NCI-H1092 treated with DMSO at 0.1 percent for 48 hours (cell line): ENCODE data around the gene SPTLC2.

ENCODE experiments used
- DNase-seq: peaks from one replicate; lab custom pipeline; 2025; lab: John Stamatoyannopoulos, UW

The SPTLC2 gene

DNA sequence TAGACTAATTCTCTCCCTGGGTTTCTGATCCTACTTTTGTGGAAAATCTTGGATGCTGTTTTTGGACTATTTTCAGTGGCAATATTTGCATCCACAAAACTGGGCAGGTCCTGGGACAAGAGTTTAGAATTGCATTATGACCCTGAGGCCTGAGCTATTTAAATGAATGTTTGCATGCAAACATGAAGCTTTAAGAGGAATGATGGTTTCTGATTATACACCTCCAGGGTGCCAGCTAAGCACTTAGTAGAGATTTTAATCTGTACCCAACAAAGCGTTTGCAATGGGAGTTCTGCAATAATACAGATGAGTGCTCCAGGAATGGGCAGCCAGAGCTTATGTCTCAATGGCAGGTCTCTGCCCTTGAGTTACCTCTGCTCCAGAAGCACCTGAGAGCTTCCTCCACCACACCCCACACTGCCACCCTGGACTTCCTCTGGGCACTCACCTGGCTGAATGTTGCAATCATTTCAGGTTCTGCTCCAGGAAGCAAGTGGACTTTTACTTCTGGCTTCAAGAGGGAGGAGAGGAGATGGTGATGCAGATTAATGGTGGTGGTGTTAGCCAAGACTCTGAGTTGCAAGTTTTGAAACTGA is 6.0 kb upstream of the SPTLC2 start:
- DNase-seq: no peak

- no peak for DNase-seq
These were observed 3.9 kb upstream of the SPTLC2 start for GRCh38 chr14:77620222-77620870.

DNA sequence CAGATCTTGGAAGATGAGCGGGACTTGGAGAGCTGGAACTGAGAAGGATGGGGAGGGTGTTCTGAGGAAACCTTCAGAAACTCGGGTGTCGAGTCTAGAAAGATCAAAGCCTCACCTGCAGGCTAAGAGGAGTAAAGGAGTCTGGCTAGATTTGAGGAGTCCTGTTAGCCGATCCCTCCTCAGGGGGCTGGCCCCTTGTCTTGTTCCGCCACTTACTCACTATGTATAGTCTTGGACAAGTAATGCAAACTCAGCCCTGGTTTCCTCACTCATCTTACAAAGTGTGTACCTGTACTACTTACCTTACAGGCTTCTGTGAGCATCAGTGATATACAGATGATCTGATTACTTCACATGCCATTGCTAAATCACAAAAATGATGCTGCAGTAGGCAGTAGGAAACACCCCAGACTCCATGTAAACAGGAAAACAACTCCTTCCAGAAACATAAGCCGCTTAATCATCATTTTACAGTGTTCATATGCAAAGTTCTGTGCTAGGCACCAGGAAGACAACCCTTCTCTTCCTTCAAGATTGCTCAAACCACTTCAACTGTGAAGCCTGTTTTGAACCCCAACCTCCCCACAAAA is 2.0 kb upstream of the SPTLC2 start:
- no peak for DNase-seq

DNA sequence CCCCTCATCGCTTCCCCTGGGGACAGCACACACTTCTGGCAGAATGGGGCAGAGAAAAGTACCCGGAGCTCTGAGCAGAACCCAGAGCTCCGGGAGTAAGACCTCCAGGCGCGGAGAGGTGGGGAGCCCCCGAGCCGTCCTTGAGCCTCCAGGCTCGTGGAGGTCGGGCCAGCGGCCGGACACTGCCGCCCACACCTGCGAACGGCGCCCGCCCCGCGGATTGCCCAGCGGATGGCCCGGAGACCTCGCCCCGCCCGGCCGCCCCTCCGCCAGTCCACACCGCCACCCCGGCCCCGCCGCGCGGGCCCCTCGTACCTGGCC is 344 bp downstream of the SPTLC2 start:
- DNase-seq: no peak

GRCh38 chr14:77615361-77616132 is 890 bp downstream of the SPTLC2 start:
- peak; percentile 7 for DNase-seq

DNA sequence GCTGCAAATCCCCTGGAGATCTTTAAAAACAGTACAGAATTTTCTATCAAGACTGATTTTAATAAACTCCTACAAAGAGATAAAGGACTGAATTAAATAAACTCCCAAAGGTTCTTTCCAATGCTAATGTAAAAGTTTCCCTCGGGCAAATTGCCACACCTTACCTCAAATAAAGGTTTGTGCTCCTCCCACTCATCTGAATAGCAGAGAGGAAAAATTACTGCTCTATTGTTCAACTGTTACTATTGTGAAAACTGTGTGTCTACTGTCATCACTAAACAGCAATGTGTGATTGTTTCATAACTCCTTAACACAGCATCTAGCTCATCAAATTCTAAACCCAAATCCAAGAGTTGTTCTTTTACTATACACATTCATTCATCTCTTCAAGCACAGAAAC is 3.2 kb downstream of the SPTLC2 start:
- DNase-seq: no peak

DNA sequence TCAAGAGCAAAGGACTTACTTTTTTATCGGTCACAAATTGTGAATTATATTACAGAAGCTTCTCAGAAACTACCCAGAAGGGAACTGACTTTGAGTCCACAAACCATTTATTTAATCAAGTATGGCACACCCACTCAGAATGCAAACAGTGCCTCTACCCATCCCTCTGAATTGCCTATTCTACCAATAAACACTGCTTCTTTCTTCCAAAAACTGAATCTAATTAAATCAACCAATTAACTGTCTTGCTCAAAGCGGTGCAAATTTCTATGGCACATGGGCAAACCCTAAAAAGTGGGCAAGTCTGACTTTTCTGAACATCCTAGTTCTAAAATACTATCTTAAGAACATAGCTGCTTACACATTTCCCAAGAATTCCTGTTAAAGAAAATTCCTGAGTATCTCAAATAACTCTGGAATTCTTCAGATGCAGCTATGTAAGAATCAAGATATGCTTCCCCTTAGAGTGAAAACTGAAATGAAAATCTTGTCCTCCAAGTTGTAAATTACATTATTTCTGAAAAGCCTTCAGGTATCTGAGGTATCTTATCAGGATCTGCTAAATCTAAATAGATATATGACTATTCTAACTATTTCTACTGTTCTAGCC is 4.3 kb downstream of the SPTLC2 start:
- no peak for DNase-seq

GRCh38 chr14:77610553-77610952 is 5.9 kb downstream of the SPTLC2 start:
- DNase-seq: no peak

- no peak for DNase-seq
These were observed 6.5 kb downstream of the SPTLC2 start for GRCh38 chr14:77609922-77610321.

DNA sequence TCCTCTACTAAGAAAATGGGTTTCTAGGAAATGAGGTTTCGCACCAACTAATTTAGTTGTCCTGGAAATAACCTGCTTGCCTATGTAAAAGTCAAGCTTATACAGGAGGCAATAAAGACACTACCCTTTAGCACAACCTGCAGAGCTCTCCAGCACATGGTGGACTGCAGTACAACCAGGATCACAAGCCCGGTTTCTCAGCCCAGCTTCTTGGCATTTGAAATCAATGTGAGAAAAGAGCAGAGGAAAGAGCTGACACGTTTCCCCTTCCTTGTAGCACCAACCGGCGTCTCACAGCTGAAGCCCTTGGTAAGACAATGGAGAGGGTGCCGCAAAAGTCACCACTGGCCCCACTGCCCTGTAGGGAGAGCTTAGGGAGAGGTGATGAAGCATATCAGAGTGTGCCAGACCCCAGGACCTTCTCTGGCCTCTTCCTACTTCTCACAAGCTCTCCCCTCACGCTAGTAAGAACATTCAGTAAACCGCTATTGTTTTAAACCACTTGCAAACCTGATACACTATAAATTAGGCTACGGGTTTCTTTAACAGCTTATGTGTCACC is 8.6 kb downstream of the SPTLC2 start:
- no peak for DNase-seq

DNA sequence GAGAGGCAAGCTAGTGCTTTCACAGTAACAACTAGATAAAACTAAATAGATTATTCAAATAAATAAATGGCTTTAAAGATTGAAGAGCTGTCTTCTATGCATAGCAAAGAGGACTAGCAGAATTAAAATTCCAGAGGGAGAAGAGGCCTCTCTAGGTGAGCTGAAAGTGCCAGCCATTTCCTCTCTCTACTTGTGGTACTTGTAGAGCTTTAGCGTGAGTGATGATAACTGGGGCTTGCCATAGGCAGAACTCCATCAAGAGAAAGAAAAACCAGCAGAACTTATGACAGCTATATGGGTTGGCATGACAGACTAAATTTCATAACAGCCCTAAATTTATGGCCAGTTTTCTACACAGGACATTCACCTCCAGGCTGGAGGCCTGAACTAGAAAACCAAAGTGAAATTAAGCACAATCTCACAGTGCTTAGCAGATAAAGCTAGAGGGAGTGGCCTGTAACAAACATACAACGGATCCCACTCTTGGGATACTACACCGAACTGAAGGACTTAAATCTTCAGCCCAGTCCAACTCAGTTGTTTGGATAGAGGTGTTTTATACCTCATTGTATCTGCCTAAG is 11.0 kb downstream of the SPTLC2 start:
- no peak for DNase-seq

GRCh38 chr14:77603654-77604255 is 12.7 kb downstream of the SPTLC2 start:
- no peak for DNase-seq

- DNase-seq: no peak
These were observed 13.4 kb downstream of the SPTLC2 start for GRCh38 chr14:77603031-77603430.

- no peak for DNase-seq
These were observed 14.4 kb downstream of the SPTLC2 start for GRCh38 chr14:77601846-77602619.

DNA sequence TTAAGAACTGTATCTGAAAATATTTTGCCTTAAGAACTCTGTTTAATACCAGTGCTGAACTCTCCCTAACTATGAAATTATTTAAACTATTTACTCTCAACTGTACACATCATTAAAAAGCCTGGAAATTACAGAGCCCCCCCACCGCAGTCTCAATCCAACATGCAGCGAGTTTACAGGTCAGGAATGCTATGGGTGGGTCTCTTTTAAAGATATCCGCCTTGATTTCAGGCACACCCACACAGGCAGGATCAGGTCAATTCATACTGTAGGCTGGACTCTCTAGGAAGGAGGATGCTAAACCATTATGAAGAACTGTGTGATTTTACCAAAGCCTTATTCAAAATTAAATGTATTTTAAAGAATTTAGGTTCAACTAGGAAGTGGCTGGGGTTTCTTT is 16.5 kb downstream of the SPTLC2 start:
- no peak for DNase-seq

DNA sequence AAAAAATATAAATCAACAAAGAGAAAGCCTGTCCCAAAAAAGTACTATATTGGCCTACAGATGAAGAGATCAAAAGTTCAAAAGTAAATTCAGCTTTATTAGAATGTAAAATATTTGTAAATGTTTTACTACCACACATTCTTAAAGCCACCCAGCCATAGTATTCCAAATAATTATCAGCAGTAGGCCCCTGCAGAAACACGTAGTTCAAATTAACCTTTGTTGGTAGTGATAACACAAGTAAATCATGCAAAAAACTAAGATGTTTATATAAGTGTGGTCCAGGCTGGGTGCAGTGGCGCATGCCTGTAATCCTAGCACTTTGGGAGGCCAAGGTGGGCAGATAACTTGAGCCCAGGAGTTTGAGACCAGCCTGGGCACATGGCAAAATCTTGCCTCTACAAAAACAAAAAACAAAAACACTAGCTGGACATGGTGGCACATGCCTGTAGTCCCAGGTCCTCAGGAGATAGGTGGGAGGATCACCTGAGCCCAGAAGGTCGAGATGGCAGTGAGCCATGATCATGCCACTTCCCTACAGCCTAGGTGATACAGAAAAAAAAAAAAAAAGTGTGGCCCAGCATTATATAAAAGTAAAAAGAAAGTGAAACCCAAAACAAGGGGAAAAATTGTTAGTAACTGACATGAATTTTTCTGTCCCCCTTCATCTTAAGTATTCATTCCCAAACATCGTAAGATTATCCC is 17.9 kb downstream of the SPTLC2 start:
- no peak for DNase-seq

GRCh38 chr14:77593501-77593961 is 22.9 kb downstream of the SPTLC2 start:
- DNase-seq: no peak

GRCh38 chr14:77590845-77591485 is 25.5 kb downstream of the SPTLC2 start:
- no peak for DNase-seq

GRCh38 chr14:77589099-77589498 is 27.3 kb downstream of the SPTLC2 start:
- DNase-seq: no peak
